ENCODE results near the gene GLRX2. TPM values are rescaled to one million over a fixed set of nuclear protein-coding genes. Genes with fewer than 3 reads are reported as not detected.
A peak's percentile ranks its signal among the peaks of the same experiment; 100 is the strongest.

The GLRX2 gene
- total and polyA plus RNA-seq, 2 of the 8 experiments (the other 6 are each of a cell fraction or from before 2014, with no cell fraction given) = 4.8 to 13.5 TPM

GRCh38 chr1:193059282-193060114, 45.7 kb downstream of the GLRX2 start, which contains the start of the genes RO60 and UCHL5 (continued):
- TF ChIP-seq SP2 (IDR thresholded peaks at IDR 0.05; ENCODE audit: low read length) (peak; percentile 42; the same call in 1 of the 2 replicates), KDM4A (IDR thresholded peaks at IDR 0.05; ENCODE audit: low read depth, low read length, severe bottlenecking) (no peak), CEBPB (IDR thresholded peaks at IDR 0.05; ENCODE audit: low read depth, low read length) (no peak), CREB1 (IDR thresholded peaks at IDR 0.05) (peak; percentile 95), ASH2L (IDR thresholded peaks at IDR 0.05; ENCODE audit: low read length) (peak; percentile 89), JUN (IDR thresholded peaks at IDR 0.05; ENCODE audit: low read depth, low read length) (no peak), RAD21 (IDR thresholded peaks at IDR 0.05 in 1 of 2, conservative IDR thresholded peaks at IDR 0.05 in 1 of 2; ENCODE audit: low read depth in 2 of 2, low read length in 2 of 2) (peak; percentile 0 to 12; a peak in 2 of 4 replicates), EGR1 (IDR thresholded peaks at IDR 0.05; ENCODE audit: borderline replicate concordance, low read depth, low read length) (no peak), HDAC2 (IDR thresholded peaks at IDR 0.05; ENCODE audit: borderline replicate concordance in 1 of 2, low read depth in 2 of 2, low read length in 2 of 2) (peak in 1 of 2 experiments; percentile 87; a peak in 3 of 4 replicates), RNF2 (IDR thresholded peaks at IDR 0.05; ENCODE audit: borderline replicate concordance, low read depth, low read length, missing control alignments, poor library complexity, severe bottlenecking) (no peak), ZNF274 (IDR thresholded peaks at IDR 0.05; ENCODE audit: borderline replicate concordance, extremely low read depth, low read length) (no peak), RFX5 (IDR thresholded peaks at IDR 0.05; ENCODE audit: borderline replicate concordance, low read depth, low read length) (no peak), EZH2 (IDR thresholded peaks at IDR 0.05; ENCODE audit: low read depth, low read length, severe bottlenecking) (no peak), EP300 (IDR thresholded peaks at IDR 0.05; ENCODE audit: borderline replicate concordance in 1 of 2, low read depth in 2 of 2, low read length in 2 of 2) (peak; percentile 8 to 84; a peak in 2 of 3 replicates), POLR2A (IDR thresholded peaks at IDR 0.05; ENCODE audit: control extremely low read depth in 1 of 2, low read depth in 2 of 2, low read length in 2 of 2) (peak; percentile 59 to 90), BACH1 (IDR thresholded peaks at IDR 0.05; ENCODE audit: low read length) (no peak), PHF8 (conservative IDR thresholded peaks at IDR 0.05; ENCODE audit: low read depth, low read length) (peak; percentile 76), CBX5 (IDR thresholded peaks at IDR 0.05; ENCODE audit: low read depth, low read length) (no peak)
- TF ChIP-seq, protein P1, sequence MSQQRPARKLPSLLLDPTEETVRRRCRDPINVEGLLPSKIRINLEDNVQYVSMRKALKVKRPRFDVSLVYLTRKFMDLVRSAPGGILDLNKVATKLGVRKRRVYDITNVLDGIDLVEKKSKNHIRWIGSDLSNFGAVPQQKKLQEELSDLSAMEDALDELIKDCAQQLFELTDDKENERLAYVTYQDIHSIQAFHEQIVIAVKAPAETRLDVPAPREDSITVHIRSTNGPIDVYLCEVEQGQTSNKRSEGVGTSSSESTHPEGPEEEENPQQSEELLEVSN (IDR thresholded peaks at IDR 0.05) = peak; percentile 78
- TF ChIP-seq, protein P2, sequence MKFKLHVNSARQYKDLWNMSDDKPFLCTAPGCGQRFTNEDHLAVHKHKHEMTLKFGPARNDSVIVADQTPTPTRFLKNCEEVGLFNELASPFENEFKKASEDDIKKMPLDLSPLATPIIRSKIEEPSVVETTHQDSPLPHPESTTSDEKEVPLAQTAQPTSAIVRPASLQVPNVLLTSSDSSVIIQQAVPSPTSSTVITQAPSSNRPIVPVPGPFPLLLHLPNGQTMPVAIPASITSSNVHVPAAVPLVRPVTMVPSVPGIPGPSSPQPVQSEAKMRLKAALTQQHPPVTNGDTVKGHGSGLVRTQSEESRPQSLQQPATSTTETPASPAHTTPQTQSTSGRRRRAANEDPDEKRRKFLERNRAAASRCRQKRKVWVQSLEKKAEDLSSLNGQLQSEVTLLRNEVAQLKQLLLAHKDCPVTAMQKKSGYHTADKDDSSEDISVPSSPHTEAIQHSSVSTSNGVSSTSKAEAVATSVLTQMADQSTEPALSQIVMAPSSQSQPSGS (IDR thresholded peaks at IDR 0.05; ENCODE audit: low read length) = 0 out of 2 replicates have a peak, but pooled peaks have one; percentile 21
